Stimulated activated CD8-positive, alpha-beta memory T cell treated with anti-CD3 and anti-CD28 coated beads, Interleukin-12 subunit alpha, Interleukin-12 subunit beta, amount 100 ng/mL, for 1 hour (primary cell): ENCODE measurements around the gene HNRNPUL1.

Experiments
- DNase-seq: peaks from one replicate; pipeline ENCODE4 v3.0.0-alpha.2; 2020; ENCODE audit warnings: low read depth

Gene HNRNPUL1

DNA sequence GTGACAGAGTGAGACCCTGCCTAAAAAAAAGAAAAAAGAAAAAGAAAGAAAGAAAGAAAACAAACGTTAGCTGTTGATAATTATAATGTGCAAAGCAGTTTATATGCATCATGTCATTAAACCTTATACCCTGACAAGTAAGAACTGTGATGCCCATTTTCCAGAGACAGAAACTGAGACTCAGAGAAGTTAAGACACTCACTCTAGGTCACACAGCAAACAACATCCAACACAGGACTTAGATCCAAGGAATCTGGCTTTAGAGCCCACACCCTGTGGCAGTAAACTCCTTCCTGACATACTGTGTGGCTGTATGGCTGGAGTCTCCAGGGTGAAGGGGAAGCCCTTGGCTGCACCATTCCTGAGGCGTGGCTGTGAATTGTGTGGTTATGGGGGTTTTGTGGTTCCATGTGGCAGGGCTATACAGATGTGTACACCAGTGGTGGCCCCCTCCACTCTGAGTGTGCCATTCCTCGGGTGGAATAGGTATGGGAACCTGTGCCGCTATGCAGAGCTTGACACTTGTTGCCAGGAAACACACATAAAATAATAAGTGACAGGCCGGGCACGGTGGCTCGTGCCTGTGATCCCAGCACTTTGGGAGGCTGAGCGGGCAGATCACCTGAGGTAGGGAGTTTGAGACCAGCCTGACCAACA lies 29.5 kb upstream of the HNRNPUL1 start:
- no peak for DNase-seq

DNA sequence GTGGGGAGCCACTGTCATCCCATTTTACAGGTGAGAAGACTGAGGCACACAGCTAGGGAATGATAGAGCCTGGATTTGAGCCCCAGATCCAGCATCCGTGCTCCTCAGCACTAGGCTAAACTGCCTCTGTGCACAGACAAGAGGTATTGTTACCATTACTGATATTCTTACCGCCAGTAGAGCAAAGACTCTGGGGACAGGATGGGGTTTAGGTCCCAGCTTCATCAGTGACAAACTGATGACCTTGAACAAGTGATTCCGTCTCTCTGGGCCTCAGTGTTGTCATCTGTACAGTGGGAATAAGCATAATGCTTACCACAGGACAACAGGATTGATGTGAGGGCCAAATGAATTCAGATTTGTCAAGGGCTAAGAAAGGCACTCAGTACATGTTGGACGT lies 28.7 kb upstream of the HNRNPUL1 start:
- no peak for DNase-seq

DNA sequence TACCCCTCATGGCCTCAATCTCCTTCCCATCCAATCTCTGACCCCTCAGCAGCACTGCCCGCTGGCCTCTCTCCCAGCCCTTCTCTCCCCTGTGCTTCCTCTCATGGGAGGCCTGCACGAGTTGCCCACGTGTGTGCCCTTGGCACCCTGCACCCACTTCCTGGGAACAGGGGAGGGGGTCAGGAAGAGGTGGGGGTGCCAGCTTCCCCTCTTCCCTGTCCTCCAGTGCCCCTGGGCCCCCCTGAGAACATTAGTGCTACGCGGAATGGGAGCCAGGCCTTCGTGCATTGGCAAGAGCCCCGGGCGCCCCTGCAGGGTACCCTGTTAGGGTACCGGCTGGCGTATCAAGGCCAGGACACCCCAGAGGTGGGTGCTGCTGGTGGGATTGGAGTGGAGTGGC lies 25.9 kb upstream of the HNRNPUL1 start:
- DNase-seq: no peak

DNA sequence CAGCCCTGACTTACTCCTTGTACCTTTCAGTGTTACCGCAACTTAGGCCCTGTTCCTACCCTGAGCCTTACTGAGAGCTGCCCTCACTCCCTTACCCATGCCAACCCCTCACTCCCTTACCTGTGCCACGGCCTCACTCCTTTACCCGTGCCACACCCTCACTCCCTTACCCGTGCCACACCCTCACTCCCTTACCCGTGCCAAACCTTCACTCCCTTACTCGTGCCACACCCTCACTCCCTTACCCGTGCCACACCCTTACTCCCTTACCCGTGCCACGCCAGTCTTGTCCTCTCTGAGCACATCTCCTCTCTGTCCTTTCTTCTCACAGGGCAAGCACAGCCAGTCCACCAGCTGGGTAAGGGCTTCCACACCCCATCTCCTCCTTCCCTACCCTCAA lies 24.8 kb upstream of the HNRNPUL1 start:
- no peak for DNase-seq

DNA sequence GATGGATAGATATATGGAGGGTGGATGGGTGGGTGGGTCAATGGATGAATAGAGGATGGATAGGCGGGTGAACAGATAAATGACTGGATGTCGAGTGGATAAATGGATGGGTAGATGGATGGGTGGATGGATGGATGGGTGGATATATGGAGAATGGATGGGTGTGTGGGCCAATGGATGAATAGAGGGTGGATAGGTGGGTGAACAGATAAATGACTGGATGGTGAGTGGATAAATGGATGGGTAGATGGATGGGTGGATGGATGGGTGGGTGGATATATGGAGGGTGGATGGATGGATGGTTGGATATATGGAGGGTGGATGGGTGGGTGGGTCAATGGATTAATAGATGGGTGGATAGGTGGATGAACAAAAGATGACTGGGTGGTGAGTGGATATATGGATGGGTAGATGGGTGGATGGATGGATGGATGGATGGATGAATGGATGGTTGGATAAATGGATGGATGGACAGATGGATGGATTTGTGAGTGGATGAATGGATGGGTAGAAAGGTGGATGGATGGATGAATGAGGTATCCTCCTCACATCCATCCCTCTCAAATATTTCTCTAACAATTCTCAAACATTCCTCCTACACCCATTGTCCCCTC lies 24.1 kb upstream of the HNRNPUL1 start:
- DNase-seq: no peak

DNA sequence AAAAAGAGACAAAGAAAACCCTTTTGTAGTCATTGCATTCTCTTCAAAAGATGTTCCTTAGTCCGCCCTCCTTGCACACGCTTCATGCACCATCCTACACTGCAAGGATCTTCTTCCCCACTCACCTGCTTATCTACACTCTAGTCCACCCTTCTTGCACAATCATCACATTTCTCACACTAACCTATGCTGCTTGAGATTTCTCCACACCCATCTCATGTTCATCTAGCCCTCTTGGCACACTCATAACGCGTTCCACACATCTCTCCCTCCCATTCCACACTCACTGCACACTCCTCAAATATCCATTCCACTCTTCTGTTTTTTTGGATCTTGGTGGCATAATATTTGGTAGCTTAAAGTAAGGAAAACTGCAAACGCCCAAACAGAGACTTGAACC lies 22.3 kb upstream of the HNRNPUL1 start:
- DNase-seq: no peak

DNA sequence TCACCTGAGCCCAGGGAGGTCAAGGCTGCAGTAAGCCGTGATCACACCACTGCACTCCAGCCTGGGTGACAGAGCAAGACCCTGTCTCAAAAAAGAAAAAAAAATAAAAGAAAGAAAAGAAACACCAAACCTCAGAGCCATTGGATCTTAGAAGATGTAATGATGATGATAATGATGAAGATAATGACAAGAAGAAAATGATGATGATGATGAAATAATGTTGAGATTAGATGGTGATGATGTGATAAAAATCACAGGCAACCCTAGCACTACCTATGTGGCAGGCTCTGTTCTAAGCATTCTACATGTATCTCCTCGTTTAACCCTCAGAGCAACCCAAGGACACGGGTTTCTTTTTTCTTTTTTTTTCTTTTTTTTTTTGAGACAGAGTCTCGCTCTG lies 20.1 kb upstream of the HNRNPUL1 start:
- DNase-seq: no peak

DNA sequence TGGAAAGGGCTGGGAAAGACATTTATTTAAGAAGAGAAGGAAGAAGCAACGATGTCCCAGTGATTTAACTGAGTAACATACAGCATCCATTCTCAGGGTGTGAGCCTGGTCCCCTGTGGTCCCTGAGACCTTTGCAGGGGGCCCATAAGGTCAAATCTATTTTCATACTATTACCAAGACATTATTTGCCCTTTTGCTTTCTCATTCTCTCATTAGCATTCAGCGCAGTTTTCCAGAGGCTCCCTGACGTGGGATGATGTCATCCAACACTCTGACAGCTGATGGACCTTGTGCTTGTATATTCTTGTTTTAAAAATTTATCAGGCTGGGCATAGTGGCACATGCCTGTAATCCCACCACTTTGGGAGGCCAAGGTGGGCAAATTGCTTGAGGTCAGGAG lies 18.3 kb upstream of the HNRNPUL1 start:
- no peak for DNase-seq

DNA sequence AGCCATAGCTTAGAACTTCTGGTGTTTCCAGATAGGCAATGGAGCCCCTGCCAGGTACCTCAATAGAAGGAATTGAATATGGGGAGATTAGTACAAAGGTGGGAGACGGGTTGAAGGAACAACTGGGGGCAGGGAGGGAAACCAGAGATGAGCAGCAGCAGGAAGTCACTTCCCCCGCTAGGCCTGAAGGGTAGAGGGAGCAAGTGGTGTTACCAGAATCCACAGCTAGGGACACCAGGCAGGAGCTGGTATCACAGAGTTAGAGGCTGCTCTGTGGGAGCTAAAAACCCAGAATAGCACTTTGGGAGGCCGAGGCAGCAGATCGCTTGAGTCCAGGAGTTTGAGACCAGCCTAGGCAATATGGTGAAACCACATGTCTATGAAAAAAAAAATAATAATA lies 15.3 kb upstream of the HNRNPUL1 start:
- DNase-seq: no peak

DNA sequence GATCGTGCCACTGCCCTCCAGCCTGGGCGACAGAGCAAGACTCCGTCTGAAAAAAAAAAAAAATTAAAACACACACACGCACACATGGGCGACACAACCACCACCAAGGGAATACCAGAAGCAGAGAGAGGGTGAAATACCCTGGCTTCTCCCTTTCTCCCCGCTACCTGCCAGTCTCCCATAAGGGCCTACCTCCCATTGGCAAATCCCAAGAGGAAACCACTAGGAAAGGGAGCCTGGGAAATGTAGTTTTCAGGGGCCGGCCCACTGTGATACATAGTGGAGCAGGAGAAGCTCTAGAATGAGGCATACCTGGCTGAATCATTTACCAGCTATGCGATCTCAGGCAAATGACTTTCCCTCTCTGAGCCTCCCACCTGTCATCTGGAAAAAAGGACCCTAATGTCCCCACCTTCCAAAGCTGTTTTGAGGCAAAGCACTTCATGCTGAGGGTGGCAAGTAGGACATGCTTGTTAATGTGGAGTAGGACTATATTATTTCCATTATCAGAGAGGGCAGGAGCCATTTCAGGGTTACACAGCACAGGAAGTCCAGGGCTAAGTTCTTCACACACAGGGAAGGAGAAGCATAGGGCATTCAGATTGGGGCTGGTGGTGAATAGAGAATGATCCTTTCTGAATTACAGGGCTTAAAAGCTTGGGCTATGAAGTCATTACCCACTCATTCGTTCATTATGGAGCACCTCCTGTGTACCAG lies 14.3 kb upstream of the HNRNPUL1 start:
- DNase-seq: no peak

DNA sequence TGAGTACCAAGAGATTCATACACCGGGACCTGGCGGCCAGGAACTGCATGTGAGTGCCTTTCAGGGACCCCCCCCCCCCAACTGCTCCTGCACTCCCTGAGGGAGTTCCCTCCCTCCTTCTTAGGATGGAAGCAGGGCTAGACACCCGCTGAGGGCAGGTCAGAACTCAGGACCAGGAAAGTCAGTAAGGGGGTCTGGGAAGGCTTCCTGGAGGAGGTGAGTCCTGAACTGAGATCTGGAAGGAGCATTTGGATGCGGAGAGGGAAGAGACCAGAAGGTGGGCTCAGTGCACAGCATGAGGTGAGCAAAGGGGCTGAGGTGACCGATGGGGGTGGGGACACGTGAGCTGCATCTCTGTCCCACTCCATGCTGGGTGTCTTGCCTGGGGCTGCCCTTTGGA lies 10.5 kb upstream of the HNRNPUL1 start:
- DNase-seq: no peak

DNA sequence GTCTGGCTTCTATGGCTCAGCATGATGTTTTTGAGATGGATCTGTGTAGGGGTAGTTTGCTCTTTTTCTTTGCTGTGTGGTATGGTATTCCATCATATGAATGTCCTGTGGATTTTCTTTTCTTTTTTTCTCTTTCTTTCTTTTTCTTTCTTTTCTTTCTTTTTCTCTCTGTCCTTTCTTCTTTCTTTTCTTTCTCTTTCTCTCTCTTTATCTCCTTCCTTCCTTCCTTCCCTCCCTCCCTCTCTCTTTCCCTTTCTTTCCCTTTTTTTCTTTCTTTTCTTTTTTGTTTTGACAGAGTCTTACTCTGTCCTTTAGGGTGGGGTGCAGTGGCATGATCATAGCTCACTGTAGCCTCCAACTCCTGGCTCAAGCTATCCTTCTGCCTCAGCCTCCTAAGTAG lies 9.0 kb upstream of the HNRNPUL1 start:
- DNase-seq: no peak

DNA sequence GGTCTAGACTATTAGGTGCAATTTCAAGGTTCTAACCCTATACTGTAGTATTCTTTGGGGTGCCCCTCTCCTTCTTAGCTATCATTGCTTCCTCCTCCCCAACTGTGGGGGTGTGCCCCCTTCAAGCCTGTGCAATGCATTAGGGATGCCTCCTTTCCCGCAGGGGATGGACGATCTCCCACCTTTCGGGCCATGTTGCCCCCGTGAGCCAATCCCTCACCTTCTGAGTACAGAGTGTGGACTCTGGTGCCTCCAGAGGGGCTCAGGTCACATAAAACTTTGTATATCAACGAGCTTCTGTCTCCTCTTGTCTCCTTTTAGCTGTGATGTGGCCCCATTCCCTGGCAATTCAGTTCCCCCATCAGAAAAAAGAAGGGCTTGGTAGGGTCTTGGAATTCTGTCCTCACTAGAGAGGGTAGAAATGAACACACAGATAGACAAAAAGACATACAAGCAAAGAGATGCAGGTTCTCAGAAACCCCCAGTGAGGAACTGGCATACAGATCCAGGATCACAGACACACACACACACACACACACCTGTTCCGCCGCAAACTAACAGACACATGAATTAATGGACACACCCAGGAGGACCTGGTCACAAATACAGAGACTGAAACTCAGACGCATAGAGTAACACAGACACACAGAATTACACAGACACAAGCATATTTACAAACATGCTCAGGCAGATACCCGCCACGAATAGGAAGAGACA lies 2.5 kb upstream of the HNRNPUL1 start:
- DNase-seq: no peak

DNA sequence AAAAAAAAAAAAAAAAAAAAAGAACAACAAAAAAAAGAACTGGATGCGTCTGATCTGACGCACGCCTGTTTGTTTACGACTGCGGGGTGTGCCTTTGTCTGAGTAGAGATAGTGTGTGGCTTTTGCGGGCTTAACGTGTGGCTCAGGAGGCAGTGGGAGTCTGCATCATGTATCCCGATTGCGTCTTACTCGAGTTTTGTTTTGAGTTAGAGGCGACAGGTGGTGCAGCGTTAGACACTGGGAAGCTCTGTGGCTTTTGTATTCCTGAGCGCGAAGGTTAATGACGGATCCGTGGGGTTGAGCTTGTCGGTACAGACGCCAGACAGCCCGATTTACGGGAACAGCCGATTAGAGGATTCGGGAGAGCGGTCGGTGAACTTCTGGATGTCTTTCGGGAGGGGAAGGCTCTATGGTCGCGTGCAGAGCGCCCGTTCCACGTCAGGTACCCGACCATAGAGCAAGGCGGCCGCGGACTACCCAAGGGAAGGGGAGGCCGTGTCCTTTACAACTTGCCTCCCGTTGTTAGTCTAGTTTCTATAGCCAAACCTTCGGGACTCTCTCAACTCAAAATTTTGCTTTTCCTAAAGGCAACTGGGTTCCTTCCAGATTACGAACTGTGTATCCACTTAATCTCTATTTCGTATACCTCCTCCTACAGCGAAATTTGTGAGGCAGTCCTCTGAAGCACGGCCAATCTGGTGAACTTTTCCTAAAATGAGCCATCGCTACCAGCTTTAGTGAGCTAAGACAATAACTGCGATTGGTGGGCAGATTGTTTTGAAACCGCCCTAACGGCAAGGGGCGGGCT lies 926 bp upstream of the HNRNPUL1 start:
- DNase-seq: peak; percentile 69

DNA sequence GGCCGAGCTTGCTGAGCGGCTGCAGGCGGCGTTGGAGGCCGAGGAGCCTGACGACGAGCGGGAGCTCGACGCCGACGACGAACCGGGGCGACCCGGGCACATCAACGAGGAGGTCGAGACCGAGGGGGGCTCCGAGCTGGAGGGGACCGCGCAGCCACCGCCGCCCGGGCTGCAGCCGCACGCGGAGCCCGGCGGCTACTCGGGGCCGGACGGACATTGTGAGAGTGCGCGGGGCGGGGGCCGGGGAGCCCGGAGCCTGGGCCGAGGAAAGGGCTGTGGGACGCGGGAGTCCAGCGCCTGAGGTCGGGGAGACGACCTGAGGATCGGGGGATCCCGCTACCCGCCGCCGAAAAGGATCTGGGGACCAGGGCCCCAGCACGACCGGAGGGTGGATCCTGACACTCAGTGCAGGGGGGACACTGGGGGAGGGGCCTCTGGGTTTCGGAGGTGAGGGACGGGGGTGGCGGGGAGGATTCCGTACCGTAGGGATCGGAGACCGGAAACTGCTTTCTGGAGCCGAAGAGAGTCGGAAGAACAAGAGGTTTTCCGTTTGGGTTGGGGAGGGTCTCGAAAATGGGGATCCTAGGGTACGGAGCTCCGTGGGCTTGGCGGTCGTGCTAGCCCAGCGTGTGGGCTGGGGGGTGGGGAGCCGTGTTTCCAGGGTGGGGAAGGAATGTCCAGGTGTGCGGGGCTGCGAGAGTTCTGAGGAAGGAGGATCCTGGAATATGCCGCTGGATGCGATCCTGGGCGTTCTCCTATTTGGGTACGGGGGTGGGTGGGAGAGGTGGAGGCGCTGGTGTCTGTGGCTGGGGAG lies 616 bp downstream of the HNRNPUL1 start:
- DNase-seq: no peak

DNA sequence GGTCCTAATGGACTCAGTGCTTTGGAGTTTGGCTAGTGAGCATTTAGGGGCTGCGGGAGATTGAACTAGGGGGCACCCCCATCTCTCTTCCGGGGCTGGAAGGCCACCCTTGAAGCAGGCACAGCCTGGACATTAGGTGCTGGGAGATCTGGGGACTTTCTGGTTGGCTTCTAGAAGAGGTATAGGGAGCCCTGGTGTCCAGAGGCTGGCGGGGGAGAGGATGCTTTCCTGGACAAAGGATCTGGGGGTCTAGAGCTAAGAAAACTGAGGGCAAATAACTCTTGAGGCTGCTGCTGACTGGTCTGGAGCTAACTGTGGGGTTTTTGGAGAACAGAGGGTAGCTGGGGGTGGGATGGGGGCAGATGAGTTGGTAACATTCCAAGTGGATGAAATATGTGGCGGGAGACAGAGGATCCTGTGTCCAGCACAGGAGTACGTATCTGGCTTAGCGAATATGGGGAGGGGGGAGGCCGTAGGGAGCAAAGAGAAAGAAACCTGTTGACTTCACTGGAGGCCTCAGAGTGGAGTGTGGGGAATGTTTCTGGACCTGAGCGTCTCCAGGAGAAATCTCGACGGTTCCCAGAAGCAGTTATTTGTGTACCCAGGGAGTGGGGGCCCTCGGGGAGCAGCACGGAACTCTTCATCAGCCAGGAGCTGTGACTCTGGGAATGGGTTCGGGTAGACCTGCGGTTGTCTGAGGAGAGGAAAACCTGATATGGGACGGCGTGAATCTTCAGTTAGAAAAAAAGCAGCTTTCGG lies 1.4 kb downstream of the HNRNPUL1 start:
- DNase-seq: no peak

DNA sequence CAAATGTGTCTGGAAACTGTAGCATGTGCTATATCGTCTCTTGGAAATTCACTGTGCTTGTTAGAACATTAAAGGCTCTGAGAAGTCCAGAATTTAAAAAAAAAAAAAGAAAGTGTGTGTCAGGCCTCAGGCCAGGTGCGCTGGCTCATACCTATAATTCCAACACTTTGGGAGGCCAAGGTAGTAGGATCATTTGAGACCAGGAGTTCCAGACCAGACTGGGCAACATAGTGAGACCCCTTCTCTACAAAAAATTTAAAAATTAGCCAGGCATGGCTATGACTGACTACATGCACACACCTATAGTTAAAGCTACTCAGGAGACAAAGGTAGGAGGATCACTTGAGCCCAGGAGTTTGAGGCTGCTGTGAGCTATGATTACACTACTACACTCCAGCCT lies 4.9 kb downstream of the HNRNPUL1 start:
- no peak for DNase-seq

DNA sequence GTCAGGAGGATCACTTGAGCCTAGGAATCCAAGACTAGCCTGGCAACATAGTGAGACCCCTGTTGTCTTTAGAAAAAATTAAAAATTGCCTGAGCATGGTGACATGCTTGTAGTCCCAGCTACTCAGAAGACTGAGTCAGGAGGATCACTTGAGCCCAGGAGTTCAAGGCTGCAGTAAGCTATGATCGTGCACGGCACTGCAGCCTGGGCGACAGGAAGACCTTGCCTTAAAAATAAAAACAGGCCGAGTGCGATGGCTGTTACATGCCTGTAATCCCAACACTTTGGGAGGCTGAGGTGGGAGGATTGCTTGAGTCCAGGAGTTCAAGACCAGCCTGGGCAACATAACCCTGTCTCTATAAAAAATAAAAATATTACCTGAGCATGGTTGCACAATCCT lies 5.4 kb downstream of the HNRNPUL1 start:
- no peak for DNase-seq

DNA sequence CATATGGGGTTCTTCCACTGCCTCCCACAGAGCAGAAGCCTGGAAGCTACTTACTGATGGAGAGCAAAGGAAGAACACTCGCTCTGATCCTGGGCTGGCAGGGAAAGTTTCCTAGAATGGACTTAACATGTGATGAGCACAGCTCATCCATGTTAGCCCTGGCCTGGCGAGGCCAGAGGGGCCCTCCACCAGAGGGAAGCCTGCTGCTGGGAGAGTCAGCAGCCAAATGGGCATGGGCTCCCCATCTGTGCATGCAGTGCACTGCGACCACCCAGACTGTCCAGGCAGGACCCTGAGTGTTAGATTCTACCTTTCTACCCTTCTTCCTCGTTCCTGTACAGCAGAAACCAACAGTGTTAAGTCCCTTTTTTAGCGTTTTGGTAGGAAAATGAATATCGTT lies 8.9 kb downstream of the HNRNPUL1 start:
- no peak for DNase-seq

DNA sequence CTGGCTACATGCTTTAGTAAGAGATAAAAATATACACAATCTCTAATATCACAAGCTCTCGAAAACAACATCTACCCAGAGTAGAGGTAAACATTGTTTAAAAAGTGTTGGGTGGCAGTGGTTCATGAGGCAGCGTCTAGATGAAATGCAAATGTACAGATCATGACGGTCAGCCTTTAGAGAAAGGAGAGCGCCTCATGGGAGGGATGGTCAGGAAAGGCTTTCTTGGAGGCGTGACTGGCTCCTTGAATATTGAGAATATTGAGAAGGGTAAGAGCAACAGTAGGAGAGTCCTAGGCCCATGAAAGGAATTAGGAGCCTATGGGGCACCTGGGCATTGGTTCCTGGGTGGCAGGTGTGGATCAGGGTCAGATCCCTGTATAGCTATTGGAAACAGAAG lies 10.6 kb downstream of the HNRNPUL1 start:
- DNase-seq: no peak

DNA sequence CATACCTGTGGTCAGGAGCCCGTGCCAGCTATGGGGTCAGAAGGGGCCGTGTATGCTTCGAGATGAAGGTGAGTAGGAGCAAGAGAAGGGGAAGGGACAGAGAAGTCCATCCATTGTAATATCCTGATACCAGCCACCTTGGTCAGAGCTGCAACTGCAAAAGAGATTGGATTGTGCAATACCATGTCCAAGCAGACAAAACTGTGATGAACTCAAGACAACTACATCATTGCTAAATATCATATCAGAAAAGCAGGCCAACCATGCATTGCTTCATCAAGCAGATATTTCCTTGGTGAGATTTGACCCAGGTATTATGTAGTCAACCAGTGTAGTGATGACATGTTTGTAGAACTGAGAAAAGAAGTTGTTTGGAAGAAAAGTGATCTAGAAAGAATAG lies 12.1 kb downstream of the HNRNPUL1 start:
- DNase-seq: no peak
